Stimulated activated CD4-positive, alpha-beta T cell treated with anti-CD3 and anti-CD28 coated beads, Interleukin-1b, Interleukin-23, amount 100 ng/mL, for 1 hour (primary cell): ENCODE results near the gene MTCH2.
"Not testable (repeated sequence)": the region's sequence is repeated elsewhere in the genome, so short reads cannot be mapped to it uniquely, and the experiment has no call there.

Experiments used
- DNase-seq, 2 donors: peaks; one replicate each; pipeline ENCODE4 v3.0.0-alpha.2; 2020; ENCODE audit warnings: low read depth in 2 of 2

The MTCH2 gene

GRCh38 chr11:47642099-47642855 is at the start of gene MTCH2:
TSS of gene MTCH2 (minus strand) at chr11:47642559. CDS start at chr11:47642465, 94 bp downstream.
- peak; percentile 91 to 92 for DNase-seq

GRCh38 chr11:47691979-47692378 is 49.6 kb upstream of the MTCH2 start:
- no peak for DNase-seq

DNA sequence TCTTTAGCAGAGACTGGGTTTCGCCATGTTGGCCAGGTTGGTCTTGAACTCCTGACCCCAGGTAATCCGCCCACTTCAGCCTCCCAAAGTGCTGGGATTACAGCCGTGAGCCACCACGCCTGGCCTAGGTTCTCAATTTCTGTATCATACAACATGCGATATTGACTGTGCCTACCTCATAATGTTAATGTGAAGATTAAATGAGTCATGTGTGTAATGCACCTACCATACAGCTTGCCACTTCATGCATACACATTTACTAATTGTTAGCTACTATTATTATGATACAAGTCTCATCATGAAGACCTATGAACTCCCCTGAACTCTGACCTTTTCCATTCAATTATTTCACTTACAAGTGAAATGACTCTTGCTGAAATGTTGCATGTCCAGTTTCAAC is 47.1 kb upstream of the MTCH2 start:
- DNase-seq: no peak

- no peak for DNase-seq
Observed at GRCh38 chr11:47688991-47689390, 46.6 kb upstream of the MTCH2 start.

DNA sequence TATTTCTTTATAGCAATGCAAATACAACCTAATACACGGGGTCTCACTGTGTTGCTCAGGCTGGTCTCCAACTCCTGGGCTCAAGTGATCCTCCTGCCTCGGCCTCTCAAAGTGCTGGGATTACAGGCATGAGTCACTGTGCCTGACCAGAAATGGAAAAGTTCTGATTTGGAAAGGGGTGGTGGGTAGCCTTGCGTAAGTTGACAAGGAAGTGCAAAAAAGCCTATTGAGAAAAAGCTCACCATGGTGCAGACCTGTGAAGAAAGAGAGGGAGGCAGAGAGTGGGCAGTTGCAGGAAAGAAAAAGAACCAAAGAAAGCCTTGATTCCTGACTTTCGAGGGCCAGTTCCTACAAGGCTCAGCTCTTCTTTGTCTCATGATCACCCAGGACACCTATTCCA is 45.8 kb upstream of the MTCH2 start:
- DNase-seq: no peak

DNA sequence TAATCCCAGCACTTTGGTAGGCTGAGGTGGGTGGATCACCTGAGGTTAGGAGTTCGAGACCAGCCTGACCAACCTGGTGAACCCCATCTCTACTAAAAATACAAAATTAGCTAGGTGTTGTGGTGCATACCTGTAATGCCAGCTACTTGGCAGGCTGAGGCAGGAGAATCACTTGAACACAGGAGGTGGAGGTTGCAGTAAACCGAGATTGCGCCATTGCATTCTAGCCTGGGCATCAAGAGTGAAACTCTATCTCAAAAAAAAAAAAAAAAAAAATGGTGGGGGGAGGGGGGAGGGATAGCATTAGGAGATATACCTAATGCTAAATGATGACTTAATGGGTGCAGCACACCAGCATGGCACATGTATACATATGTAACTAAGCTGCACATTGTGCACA is 44.3 kb upstream of the MTCH2 start:
- DNase-seq: not testable (repeated sequence)

DNA sequence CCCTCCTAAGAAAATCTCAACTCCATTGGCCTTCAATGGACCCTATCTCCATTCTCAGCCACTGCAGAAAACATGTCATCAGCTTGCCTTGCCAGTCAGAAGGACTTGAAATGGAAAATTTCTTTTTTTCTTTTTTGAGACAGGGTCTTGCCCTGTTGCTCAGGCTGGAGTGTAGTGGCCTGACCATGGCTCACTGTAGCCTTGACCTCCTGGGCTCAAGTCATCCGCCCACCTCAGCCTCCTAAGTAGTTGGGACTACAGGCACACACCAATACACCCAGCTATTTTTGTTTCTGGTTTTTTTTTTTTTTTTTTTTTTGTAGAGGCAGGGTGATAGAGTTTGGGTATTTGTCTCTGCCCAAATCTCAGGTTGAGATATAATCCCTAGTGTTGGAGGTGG is 43.8 kb upstream of the MTCH2 start:
- DNase-seq: no peak

- no peak for DNase-seq
Observed at GRCh38 chr11:47675851-47676250, 33.5 kb upstream of the MTCH2 start.

- no peak for DNase-seq
Observed at GRCh38 chr11:47672283-47672730, 29.9 kb upstream of the MTCH2 start.

DNA sequence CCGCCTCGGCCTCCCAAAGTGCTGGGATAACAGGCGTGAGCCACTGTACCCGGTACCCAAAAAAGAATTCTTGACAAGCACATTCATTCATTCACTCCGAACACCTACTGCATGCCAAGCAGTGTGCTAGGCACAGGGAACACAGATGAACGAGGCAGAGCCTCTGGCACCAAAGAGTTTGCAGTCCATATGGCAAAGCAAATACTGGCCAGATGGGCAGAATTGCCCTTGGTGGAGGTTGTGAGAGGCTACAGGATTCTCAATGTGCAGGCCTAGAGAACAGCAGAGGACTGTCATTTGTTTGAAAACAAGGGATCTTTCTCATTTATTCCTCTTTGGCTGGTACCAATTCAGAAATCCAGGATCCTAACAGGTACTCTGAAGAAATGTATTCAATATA is 27.5 kb upstream of the MTCH2 start:
- DNase-seq: no peak

GRCh38 chr11:47668665-47669064 is 26.3 kb upstream of the MTCH2 start:
- DNase-seq: no peak

DNA sequence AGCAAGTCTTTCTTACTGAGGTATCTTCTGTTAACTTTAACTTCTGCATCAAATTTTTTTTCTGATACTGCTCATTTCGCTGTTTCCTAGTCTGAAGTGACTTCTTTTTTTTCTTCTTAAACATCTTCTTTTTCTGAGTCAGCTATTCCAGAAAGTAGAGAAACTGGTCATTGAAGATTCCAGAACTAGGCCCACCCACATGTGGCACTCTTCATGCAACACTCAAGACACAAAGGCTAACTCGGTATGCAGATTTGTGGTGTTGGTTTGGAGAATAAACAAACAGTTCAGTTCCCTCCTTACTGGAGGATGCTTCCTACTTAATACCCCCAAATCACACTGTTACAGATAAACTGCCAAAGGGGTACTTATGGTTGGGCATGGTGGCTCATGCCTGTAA is 25.2 kb upstream of the MTCH2 start:
- DNase-seq: no peak

DNA sequence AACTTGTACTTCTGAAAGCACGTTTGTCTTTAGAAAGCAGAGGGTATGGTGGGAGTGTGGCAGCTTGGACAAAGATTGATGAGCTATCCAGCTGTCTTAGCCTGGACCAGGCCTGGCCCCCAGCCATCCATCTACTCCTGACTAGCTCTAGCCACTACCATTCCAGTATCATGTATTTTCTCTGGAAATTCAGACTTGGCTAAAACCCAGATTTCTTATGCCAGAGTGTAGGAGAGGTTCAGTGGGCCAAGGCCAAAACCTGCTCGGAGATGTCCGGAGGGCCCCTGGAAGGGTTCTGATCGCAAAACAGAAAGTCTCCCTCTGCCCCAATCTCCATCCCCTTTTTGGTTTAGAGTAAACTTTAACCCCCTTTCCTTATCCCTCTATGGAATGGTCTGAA is 24.8 kb upstream of the MTCH2 start:
- no peak for DNase-seq

- not testable (repeated sequence) for DNase-seq
Observed at GRCh38 chr11:47664936-47665335, 22.6 kb upstream of the MTCH2 start.

GRCh38 chr11:47661245-47661644 is 18.9 kb upstream of the MTCH2 start:
- DNase-seq: no peak

DNA sequence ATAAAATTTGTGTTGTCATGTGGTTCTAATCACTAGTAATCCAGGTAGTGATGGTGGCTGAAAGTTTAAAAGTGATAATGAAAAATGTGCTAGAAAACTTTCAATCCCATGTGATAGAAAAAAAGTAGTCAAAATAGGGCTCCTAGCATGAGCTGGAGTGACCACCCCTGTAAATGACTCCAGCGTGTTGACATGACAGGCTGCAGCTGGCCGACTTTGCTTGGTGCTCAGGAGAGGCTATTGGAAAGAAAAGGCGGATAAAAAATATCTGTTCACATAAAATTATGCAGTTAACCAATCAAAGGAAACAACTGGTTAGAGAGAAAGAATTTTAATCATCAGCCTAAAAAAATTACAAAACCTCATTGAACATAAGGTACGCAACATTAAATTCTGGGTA is 16.9 kb upstream of the MTCH2 start:
- DNase-seq: no peak

- DNase-seq: no peak
Observed at GRCh38 chr11:47656260-47656885, 14.0 kb upstream of the MTCH2 start.

DNA sequence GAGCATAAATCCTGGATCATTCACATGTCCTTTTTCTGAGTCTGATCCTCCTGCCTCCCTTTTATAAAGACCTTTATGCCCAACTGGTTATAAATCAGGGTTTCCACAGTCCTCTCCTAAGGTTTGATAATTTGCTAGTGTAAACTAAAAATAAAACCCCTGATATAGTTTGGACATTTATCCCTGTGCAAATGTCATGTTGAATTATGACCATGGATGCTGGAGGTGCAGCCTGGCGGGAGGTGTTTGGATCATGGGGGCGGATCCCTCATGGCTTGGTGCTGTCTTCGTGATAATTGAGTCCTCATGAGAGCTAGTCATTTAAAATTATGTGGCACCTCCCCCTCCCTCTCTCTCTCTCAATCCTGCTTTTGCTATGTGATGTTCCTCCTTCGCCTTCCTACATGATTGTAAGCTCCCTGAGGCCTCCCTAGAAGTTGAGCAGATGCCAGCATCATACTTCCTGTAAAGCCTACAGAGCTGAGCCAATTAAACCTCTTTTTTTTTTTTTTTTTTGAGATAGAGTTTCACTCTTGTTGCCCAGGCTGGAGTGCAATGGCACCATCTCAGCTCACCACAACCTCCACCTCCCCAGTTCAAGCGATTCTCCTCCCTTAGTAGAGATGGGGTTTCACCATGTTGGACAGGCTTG is 9.6 kb upstream of the MTCH2 start:
- DNase-seq: no peak

DNA sequence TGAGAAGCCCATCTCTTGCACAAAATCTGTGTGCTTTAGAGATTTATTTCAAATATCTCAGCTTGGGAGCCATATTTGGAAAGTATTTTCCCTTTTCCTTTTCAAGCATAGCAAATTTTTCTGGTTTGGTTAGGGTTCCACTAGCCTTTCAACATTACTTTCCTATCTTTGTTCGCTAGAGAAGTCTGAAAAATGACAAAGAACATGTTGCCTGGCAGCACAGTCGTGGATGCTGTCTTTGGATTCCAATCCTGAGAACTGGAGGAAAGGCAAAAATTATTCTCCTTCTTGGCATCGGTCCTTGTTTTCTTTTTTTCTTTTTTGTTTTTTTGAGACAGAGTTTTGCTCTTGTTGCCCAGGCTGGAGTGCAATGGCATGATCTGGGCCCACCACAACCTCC is 6.9 kb upstream of the MTCH2 start:
- DNase-seq: no peak

DNA sequence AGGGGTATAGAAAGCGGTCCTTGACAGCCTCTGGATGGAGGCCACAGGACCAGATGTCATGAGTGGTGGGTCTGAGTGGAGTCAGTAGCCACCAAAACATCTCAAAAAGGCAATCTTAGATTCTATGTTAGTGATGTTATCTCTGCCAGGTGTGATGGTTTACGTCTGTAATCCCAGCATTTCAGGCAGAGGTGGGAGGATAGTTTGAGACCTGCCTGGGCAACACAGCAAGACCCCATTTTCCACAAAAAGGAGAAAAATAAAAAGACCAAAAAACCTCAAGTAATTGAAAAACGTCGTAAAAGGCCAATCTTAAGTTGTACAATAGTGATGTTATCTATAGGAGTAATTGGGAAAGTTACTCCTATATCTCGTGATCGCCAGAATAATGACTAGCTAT is 3.7 kb upstream of the MTCH2 start:
- no peak for DNase-seq

DNA sequence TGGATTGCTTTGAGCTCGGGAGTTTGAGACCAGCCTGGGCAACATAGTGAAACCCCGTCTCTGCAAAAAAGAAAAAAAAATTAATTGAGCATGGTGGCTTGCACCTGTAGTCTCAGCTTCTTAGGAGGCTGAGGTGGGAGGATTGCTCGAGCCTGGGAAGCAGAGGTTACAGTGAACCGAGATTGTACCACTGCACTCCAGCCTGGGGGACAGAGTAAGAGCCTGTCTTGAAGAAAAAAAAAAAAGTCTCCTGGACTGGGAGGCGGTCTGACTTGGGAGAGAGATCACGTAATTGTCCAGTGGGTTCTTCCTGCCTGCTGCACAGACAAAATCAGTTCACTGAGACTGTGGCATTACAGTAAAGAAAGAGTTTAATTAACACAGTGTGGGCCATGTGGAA is 3.1 kb upstream of the MTCH2 start:
- no peak for DNase-seq

DNA sequence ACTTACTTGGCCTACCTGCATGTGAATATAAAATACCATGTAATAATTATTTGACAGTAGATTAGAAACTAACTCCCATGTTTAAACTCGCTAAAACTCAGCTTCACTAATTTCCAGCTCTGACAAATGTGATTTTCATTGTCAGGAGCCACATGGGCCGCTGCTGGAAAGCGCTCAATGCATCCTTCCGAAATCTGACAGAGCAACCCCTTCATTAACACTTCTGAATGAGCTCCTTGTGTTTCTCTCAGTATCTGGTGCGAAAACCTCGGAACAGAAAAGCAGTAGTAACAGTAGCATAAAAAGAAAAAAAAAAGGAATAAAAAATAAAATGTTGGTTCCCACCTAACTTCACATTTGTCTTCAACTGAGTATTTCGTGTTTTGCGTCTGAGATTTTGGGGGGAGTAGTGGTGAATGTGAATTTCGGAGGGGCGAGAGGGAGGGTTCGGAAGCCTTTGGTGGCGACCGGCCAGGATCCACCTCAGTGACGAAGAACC is 710 bp downstream of the MTCH2 start:
- no peak for DNase-seq

DNA sequence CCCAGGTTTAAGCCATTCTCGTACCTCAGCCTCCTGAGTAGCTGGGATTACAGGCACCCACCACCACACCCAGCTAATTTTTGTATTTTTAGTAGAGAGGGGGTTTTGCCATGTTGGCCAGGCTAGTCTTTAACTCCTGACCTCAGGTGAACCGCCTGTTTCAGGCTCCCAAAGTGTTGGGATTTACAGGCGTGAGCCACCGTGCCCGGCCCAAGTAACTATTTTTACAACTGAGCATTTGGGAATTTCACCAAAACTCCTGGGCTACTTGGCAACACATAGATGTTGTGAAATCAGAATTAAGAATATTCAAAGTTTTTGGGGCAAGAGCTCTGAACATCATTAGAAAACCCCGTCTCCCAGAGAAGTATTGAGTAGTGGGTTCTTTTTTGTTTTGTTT is 1.9 kb downstream of the MTCH2 start:
- not testable (repeated sequence) for DNase-seq
